GM21786 (cell line): Measurements from ENCODE around the gene SLC18B1.

Experiments used
- ATAC-seq: cut with Tn5 transposase; IDR thresholded peaks from one replicate; pipeline ENCODE4 v1.9.1; 2021; ENCODE audit not compliant: unreplicated experiment

Gene SLC18B1

DNA sequence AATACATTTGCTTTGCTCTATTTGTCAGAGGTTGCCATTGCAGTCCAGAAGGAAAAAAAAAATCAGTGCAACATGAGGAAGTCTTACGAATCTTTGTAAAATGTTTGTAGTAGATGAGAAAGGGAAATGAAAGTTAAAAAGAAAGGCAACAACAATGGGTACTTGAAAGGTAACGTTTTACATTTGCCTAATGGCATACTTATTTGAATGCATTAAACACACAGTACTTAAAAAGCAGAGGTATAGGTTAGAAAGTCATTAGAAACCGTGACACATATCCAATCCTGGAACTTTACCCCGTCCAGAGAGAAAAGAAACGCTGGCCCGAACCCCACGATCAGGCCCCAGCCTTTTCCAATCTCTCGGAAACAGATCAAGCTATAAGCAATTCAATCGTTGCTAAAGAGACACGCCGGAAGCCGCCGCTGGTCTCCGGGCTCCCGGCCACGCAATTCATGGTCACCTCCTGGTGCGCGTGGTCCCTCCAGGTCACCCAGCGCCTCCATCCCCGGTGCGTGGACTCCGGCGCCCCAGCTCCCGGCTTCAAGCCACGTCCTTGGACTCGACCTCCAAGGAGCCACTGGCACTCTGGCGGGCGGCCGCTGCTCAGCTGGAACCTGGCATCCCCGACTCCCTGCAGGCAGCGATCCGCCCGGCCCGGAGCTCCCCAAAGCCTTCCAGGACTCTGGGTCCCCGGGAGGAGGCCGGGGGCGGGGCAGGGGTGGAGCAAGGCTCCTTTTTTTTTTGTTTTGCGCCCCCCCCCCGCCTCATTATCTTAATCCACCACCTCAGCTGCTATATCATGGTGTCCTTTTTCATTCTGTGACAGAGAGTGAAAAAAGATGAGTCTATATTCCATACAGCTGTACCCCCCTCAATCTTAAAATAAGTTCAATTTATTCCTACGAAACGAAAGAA lies at the start of gene SLC18B1:
SLC18B1 (minus strand) TSS at position 687 of the 918 bp plus-strand sequence; CDS start at position 506, 181 bp downstream.
- ATAC-seq = peak; percentile 36

DNA sequence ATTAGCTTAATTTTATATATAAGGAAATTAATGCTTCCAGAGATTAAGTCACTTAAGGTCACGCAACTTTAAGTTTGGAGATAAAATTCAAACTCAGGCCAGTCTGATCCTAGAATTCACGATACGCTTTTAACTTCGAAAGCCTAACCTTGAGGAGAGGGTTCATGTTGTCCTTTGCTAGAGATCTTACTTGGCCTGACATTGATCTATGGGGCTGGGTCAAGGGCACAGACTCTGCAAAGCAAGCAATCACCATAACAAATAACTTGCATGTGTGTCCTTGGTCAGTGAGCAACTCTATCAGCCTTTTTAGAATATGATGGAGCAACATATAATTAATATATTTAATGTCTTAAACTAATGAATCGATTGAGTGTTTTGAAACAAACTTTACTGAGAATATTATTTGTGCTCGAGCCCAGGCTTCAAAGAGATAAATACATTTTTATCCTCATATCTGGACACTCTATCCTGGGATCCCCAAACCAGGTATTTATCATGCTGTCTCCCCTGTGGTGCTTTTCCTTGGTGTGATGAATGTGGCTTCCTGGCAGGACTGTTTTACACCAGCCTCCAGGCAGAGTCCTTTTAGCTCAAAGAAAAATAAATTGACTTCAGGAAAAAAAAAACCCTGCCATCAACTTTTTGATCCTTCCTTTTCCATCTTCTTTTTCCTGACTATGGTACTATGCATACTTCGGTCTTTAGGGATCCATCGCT lies 45.0 kb upstream of the SLC18B1 start:
- no peak for ATAC-seq

DNA sequence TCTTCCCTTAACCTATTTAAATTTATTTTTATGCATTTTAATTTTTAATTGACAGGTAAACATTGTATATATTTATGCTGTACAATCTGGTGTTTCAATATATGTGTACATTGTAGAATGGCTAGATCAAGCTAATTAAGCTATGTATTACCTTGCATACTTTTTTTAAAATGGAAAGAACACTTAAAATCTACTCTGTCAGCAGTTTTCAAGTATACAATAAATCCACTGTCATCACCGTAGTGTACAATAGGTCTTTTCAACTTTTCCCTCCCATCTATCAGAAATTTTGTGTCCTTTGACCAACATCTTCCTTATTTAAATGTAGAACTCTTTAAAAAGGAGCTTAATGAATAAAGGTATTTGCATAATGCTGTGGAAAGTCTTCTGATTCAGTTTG lies 43.5 kb upstream of the SLC18B1 start:
- ATAC-seq = no peak

DNA sequence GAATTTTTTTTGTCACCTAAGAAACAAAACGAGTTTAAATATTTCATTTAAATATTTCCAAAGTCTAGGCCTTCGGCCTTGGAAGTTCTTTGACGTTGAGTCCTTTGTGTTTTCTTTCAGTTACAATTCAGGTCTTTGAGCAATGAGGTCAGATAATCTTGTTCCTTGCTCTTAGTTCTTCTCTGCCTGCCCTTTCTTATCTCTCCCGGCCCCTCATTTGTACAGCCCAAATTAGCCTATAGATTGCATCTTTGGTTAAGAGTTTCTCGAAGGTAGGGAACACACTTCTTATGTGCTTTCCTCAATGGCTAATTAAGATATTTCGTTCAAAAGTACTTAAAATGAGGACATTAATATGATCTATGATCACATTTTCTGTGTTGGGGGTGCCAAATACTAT lies 34.5 kb upstream of the SLC18B1 start:
- no peak for ATAC-seq

DNA sequence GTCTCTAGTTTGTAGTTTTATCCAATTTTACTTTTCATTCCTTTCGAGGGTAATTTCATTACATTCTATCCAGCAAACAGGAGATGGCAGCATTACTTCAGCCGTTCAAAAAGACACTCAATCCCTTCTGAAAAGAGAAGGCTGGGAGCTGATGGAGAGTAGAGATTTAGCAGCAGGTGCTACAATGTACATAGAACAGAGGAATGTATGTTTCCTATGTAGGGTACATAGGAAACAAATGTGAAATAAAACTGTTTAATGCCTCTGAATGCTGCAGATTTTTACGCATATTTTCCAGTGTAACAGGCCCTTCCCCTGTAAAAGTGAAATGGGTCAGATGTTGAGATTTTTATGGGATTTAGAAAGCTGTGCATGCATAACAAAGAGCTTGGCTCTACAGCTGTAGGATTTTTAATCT lies 31.9 kb upstream of the SLC18B1 start:
- ATAC-seq = no peak

DNA sequence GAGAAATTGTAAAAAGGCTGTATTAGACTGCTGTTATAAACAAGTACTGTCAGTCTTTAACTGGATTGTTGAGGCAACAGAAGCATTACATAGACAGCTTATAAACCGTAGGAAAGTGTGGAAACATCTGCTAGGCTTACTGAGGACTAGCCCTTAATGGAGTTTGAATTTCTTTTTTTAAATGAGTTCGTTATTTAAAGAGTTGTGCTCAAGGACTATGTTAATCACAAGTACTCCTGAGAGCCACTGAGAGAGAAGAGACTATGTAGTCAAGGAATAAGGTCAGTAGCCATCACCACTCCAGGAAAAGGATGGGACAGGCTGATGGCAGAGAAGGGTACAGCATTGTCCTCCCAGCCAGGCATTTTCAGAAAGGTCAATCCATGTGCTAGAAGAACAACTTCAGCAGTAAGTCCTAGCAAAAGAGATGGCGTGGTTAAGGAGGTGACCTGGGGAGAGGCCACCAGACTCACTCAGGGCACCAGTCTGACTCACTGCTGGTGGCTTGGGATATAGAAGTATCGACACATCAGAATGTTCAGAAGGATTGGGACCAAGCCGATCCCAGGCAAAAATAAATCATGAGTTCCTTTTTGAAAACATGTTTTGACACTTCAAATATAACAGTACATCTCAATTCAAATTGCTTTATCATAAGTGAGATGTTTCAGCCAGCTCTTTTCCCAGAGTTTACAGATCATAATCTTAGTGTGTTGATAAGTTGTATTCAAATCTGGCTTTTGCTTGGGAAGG lies 22.4 kb upstream of the SLC18B1 start:
- ATAC-seq = no peak

DNA sequence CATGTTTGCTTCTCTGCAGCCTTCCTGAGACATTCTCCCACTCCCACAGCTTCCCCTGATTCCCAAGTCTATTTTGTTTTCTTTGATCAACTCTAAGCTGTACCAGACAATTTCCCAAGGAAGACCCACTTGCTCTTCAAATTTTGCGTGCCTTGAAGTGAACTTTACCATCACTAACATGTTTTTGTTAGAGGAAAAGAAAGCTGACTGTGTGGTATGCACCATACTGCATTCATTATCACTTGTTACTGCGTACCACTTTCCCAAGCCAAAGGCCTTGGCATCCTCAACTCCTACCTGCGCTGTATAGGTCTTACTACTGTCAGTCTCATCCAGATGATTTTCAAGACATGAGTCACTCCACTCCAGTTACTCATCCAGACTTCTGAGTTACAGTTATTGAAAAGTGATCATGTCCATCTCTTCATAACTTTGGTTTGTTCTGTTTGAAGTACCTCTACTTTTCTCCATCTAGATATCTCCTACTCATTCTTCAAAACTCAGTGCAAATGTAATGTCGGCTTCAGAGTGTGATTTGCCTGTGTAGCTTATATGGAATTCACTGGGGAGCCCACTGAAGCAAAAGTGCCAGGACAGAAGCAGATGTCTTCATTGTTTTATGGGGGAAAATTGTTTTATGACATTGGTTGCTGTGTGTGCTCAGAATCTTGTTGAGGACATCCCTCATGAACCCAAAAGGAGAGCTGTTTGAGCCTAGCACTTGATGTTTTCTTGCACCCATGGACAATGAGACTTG lies 21.1 kb upstream of the SLC18B1 start:
- ATAC-seq = no peak

DNA sequence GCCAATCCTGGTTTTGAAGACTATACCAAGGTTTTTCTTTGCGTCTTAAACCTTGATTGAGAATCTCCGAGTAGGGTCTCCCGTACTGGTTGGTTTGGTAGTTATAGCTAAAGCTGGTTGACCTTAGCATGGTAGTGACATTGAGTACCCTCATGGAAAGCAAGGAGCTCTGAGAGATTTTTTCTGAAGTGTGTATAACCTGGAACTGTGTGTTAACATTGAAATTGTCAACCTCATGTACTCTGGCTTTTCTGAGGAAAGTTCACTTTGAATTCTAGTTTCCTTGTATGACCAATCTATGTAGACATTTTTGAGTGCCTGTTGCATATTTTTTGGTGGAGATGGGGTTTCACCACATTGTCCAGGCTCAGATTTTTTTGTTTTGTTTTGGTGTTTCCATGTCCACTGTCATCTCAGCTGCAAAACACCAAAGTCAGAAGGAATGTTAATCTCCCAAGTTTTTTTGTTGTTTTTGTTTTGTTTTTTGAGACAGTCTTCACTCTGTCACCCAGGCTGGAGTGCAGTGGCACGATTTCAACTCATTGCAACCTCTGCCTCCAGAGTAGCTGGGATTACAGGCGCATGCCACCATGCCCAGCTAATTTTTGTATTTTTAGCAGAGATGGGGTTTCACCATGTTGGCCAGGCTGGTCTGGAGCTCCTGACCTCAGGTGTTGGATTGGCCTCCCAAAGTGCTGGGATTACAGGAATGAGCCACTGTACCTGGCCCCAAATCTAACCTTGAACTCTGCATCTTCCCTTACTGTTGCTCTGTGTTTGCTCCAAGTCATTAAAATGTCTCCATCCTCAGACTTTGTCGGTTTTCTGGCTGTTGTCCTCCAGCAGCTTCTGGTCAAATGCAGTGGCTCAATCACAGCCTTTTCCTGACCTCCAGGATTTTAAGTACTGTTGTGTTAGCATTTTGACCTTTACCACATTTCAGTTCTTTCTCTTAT lies 20.2 kb upstream of the SLC18B1 start:
- ATAC-seq = no peak

DNA sequence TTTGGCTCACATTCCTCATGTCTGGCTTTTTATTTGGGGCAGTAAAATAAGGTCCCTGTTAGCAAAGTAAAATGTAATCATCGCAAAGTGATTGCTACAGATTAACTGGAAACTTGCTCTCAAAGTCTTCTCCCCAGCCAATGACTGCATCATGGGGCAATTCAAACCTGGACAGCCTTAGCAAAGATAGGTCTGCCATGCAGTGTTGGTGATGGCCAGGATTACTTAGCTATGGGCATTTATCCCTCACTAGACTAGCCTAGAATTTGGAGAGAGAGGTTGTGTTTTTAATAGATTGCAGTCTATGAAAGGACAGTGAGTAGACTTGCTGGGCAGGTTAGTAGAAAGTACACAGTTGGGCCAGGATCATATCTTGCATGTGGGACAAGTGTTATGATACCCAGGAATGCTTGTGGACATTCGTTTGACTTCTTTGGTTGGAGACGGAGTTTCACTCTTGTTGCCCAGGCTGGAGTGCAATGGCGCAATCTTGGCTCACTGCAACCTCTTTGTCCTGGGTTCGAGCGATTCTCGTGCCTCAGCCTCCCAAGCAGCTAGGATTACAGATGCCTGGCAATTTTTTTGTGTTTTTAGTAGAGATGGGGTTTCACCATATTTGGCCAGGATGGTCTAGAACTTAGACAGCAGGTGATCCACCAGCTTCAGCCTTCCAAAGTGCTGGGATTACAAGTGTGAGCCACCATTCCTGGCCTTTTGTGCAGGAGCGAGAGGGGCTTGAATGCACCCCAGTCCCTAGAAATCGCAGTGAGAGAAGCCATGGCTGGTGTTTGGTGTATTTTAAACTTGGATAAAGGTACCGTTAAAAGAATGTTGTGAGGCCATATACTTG lies 19.3 kb upstream of the SLC18B1 start:
- no peak for ATAC-seq

DNA sequence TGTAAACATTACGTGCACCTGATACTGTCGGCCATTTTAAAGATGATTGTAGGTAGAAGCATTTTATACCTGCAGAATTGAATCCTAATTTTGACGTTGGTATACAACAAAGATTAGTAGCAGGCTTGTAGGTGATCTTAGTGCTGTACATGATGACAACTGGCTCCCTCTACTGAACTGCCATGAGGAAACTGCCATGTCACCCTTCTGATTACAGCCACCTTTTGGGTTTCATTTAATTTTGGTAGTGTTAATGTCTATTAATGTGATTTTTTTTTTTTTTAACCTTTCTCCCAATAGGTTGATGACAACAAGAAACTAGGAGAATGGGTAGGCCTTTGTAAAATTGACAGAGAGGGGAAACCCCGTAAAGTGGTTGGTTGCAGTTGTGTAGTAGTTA lies 18.2 kb upstream of the SLC18B1 start:
- no peak for ATAC-seq

DNA sequence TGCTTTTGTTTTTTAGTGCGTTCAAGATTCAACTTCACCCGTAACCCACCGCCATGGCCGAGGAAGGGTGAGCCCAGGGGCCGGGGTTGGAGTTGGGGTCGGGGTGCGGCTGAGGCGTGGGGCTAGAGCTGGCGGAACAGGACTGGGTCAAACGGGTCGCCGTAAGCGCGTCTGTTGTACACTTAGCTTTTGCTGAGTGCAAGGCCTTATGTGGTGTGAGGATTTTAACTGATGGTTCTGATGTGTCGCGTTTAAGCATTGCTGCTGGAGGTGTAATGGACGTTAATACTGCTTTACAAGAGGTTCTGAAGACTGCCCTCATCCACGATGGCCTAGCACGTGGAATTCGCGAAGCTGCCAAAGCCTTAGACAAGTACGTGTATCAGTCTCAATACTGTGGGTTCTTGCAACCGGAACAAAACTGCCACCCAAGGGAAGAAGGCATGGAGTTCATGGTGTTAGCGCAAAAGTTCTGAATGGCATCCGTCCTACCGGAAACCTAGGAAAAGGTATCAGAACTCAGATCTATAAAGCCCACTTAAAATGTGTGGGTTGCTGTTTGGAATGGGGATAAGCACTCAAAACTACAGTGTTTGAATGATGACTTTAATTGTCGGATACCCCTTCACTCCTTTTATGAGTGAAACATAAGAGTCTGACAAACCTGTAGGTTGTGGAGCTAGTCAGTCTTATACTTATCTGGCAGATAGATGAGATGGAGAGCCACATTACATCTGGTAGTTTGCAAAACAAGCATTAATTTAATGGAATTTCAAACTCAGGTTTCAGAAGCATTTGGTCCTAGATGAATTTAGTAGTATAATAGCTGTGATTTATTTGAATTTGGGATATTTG lies 16.5 kb upstream of the SLC18B1 start:
- ATAC-seq = peak; percentile 1

DNA sequence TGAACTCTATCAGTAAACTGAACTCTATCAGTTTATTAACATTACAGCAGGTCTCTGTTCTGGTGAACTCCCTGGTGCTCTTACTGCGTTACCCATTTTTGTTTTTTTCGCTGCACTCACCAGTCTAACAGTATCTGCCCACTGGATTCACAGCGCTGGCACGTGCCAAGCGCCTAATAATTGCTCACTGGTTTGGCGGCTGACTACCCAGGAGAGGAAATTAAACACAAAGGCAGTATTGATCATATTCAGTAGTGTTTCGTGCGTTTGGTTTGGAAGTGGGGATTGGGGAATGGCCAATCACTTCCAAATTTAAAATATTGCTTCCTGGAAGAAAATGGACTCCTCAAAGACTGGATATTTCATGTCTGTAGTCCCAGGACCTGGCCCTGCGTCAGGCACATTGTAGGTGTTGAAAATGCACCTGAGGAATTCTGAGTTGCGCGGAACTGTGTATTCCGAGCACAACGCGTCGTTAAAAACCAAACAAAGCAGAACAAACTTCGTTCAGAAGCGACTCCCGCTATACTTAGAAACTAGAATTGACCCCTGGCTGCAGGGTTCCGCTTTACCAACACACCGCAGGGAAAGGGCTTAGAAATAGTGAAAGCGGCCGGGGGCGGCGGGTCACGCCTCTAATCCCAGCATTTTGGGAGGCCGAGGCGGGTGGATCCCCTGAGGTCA lies 14.9 kb upstream of the SLC18B1 start:
- peak; percentile 26 for ATAC-seq

DNA sequence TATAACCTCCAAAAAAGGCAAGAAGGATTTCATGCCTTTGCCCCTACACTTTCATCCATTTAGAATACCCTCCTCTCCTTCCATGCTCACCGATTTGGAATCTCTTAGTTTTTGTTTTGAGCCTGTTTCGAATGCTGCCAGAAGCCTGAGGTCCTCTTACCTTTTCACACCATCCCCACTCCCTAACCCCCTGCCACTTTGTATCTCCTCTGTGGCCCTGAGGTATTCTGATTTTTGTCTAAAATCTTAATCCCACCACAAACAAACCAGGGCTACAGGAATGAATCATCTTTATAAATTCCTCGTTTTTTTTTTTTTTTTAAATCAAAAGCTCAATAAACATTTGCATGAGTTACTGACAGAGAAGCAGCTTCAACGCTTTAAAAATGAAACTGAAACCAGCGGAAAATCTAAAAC lies 14.3 kb upstream of the SLC18B1 start:
- ATAC-seq = peak; percentile 6

DNA sequence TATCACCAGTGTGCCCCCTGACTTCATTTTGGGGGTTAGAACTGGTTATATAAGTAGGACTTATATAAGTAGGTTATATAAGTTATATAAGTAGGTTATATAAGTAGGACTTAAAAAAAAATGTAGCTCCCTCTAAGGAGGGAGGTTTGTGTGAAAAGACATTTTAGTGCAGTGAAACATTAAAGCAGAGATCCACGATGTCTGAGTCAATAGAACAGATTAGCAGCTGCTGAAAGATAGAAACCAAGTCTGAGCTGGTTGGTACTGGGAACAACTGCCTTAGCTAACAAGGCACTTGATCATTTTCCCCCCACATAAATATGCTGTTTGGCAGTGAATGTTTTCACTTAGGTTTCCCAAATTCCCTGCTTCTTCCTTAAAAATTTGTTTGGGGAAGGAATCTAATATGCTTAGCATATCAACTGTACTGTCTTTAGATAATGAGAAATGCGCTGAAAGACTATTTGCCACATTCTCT lies 13.9 kb upstream of the SLC18B1 start:
- ATAC-seq = no peak

DNA sequence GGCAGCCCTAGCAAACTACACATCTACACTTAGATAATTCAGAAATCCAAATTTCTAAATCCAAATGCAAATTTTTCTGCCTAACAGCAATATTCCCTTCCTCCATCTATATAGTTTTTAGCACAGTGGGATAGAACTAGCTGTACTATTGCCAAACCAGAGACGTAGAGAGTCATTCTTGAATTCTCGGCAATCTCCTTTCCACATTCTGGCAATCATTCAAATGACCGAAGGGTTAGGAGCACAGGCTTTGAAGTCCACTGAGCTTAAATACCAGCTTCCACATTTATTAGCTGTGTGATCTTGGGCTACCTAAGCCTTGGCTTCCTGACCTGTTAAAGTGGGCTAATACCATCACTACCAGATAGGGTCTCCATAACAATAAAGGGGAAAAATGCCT lies 12.8 kb upstream of the SLC18B1 start:
- ATAC-seq = no peak

DNA sequence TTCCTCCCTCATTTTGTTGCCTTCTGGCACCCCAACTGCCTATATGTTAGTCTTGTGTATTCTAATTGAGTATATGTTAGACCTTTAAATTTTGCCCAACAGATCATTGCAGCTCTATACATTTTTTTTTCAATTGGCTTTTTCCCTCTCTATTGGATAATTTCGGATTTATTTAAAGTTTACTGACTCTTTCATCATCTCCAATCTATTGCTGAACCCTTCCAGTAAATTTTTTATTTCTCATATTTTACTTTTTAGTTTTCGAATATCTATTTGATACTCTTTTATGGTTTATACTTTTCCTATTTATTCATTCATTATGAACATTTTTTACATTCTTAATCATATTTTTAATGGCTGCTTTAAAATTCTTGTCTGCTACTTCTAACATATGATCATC lies 7.1 kb upstream of the SLC18B1 start:
- ATAC-seq = no peak

DNA sequence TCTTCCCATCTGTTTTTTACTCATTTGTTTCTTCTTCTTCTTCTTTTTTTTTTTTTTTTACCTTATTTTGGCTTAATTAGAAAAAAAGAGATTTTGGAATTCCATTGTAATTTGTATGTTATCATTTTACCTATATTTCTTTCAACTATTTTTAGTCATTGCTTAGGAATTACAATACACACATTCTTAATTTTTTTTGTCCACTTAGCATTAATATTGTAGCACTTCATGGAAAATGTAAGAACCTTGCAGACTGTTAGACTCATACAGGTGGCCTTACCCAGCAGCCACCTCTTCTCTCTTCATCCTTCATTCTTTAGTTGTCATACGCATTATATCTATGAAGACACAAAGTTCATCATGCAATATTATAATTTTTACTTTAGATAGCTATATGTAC lies 5.8 kb upstream of the SLC18B1 start:
- ATAC-seq = no peak
